A549 (cell line): Measurements from ENCODE around the gene CERS6. TPM values are rescaled to one million over a fixed set of nuclear protein-coding genes. Genes with fewer than 3 reads are reported as not detected.

Experiments used
- ATAC-seq, 2 experiments: fragments of 200-7000 bp in 1 of 2; fragments of >200 bp in 1 of 2; cut with Nextera tagmentation in 1 of 2; cut with Tn5 transposase in 1 of 2; 3 replicates each; pipeline versions ENCODE4 v1.8.0 to v1.9.1; 2018 to 2020; ENCODE audit warnings: mild to moderate bottlenecking in 1 of 2, moderate library complexity in 1 of 2
- CTCF ChIA-PET: fragments of 300-600 bp; sonication (Branson Sonifier 250); formaldehyde crosslinking; extraction: SDS; loops from one replicate; lab custom pipeline; 2021; ENCODE audit warnings: antibody characterized with exemption, inconsistent platforms; lab: Yijun Ruan, JAX
- POLR2A ChIA-PET: fragments of 350-600 bp; formaldehyde crosslinking; extraction: SDS; loops from one replicate; lab custom pipeline; 2021; ENCODE audit warnings: antibody characterized with exemption, inconsistent platforms; lab: Yijun Ruan, JAX
- DNase-seq, 2 experiments: peaks; one replicate each; pipeline versions ENCODE4 v3.0.0 to v3.0.0-alpha.2; 2011 to 2016; ENCODE audit warnings: low read depth in 1 of 2, low spot score in 1 of 2
- FAIRE-seq: peaks from 2 replicates; lab custom pipeline; 2011; peaks lifted over from hg19 to GRCh38; lab: Jason Lieb, UNC
- H3K27ac ChIP-seq, 2 experiments: fragments of >200 bp; sonication (Bioruptor Twin); formaldehyde crosslinking; 3 replicates each; pipeline ENCODE4 v1.5.1; 2016 to 2017
- H3K4me1 ChIP-seq: fragments of >200 bp; sonication (Bioruptor Twin); formaldehyde crosslinking; 3 replicates; pipeline ENCODE4 v1.6.1; 2016
- H3K4me2 ChIP-seq: fragments of >200 bp; sonication (Bioruptor Twin); formaldehyde crosslinking; 3 replicates; pipeline ENCODE4 v1.6.1; 2016
- H3K4me3 ChIP-seq: fragments of >200 bp; sonication (Bioruptor Twin); formaldehyde crosslinking; 3 replicates; pipeline ENCODE4 v1.5.1; 2016
- H3K9me3 ChIP-seq: fragments of >200 bp; sonication (Bioruptor Twin); formaldehyde crosslinking; 3 replicates; pipeline ENCODE4 v1.6.1; 2016
- ATOH8 ChIP-seq: fragments of 250-450 bp; sonication (Bioruptor Pico); IDR thresholded peaks from 2 replicates; pipeline ENCODE4 v1.5.0; 2020; ENCODE audit warnings: low read depth, mild to moderate bottlenecking, moderate library complexity
- BCL3 ChIP-seq: fragments of >200 bp; sonication (Bioruptor Twin); formaldehyde crosslinking; IDR thresholded peaks from 3 replicates; pipeline ENCODE4 v1.6.1; 2016
- CBX2 ChIP-seq: fragments of 200-600 bp; sonication (generic); IDR thresholded peaks from 2 replicates; pipeline ENCODE4 v1.6.1; 2016; ENCODE audit warnings: low read depth, mild to moderate bottlenecking, borderline replicate concordance
- CBX8 ChIP-seq: fragments of 200-600 bp; sonication (generic); IDR thresholded peaks from 2 replicates; pipeline ENCODE4 v1.6.1; 2016
- CEBPB ChIP-seq, 2 experiments: fragments of >200 bp in 1 of 2; sonication (Bioruptor Twin) in 1 of 2; formaldehyde crosslinking in 1 of 2; IDR thresholded peaks; 2 replicates each; pipeline ENCODE4 v1.6.1; 2012 to 2016
- CHD2 ChIP-seq: fragments of 150-350 bp; IDR thresholded peaks from 2 replicates; pipeline ENCODE4 v1.6.1; 2014; ENCODE audit warnings: low read length; ENCODE audit not compliant: partially characterized antibody
- EHMT2 ChIP-seq: fragments of 200-600 bp; sonication (generic); IDR thresholded peaks from 2 replicates; pipeline ENCODE4 v1.6.1; 2016; ENCODE audit warnings: antibody characterized with exemption, low read depth, mild to moderate bottlenecking, moderate library complexity
- EP300 ChIP-seq, 2 experiments: fragments of >200 bp; sonication (Bioruptor Twin); formaldehyde crosslinking; IDR thresholded peaks; 2 replicates in 1 of 2; 3 replicates in 1 of 2; pipeline ENCODE4 v1.6.1; 2016 to 2017
- FOSL2 ChIP-seq, 2 experiments: fragments of 450-650 bp in 1 of 2; fragments of >200 bp in 1 of 2; sonication (Bioruptor Twin) in 1 of 2; formaldehyde crosslinking; IDR thresholded peaks; 2 replicates each; pipeline versions ENCODE4 v1.5.0 to v1.6.1; 2016 to 2020; ENCODE audit warnings: mild to moderate bottlenecking in 1 of 2, moderate library complexity in 1 of 2
- GATA3 ChIP-seq: IDR thresholded peaks from 2 replicates; pipeline ENCODE4 v1.6.1; 2012; ENCODE audit warnings: borderline replicate concordance
- HDAC2 ChIP-seq: fragments of 200-600 bp; sonication (generic); IDR thresholded peaks from 2 replicates; pipeline ENCODE4 v1.6.1; 2016
- HMGXB4 ChIP-seq: fragments of 250-450 bp; sonication (Bioruptor Pico); IDR thresholded peaks from 2 replicates; pipeline ENCODE4 v1.5.0; 2021; ENCODE audit warnings: mild to moderate bottlenecking, moderate library complexity, borderline replicate concordance
- HOXB5 ChIP-seq: fragments of 250-450 bp; sonication (Bioruptor Pico); IDR thresholded peaks from 2 replicates; pipeline ENCODE4 v1.5.0; 2020; ENCODE audit warnings: mild to moderate bottlenecking, moderate library complexity
- KDM5A ChIP-seq: fragments of 200-600 bp; sonication (generic); IDR thresholded peaks from 2 replicates; pipeline ENCODE4 v1.6.1; 2016; ENCODE audit warnings: antibody characterized with exemption, mild to moderate bottlenecking
- PHF8 ChIP-seq: fragments of 200-600 bp; sonication (generic); IDR thresholded peaks from 2 replicates; pipeline ENCODE4 v1.6.1; 2016; ENCODE audit warnings: low read depth, mild to moderate bottlenecking, antibody characterized with exemption, moderate library complexity, borderline replicate concordance
- POLR2AphosphoS2 ChIP-seq: conservative IDR thresholded peaks from 2 replicates; pipeline ENCODE4 v1.6.1; 2012; ENCODE audit warnings: low read length, improper control_type of control experiment, inconsistent platforms
- RCOR1 ChIP-seq: fragments of 150-350 bp; IDR thresholded peaks from 2 replicates; pipeline ENCODE4 v1.6.1; 2014; ENCODE audit warnings: antibody characterized with exemption, low read length, low read depth
- RFX5 ChIP-seq: fragments of 450-650 bp; IDR thresholded peaks from 2 replicates; pipeline ENCODE4 v1.7.1; 2014; ENCODE audit warnings: antibody characterized with exemption, mild to moderate bottlenecking, moderate library complexity
- WGBS: methylation state at CpG from one replicate; pipeline ENCODE4 v1.1.6; 2017; ENCODE audit errors: missing lambda C conversion rate; 5-methylcytosine and 5-hydroxymethylcytosine counted together
- polyA plus RNA-seq, 4 experiments: library from polyadenylated mRNA; depleted of rRNA in 3 of 4; stranded (reverse); fragments of >200 nt; fragmentation: RNase III in 1 of 4; extraction: RNeasy Plus Mini Kit Qiagen cat#74134 plus additional on column Dnase treatment in 1 of 4; gene quantifications; 2 replicates in 3 of 4; 3 replicates in 1 of 4; pipeline ENCODE4 v1.2.3, GENCODE V29; 2011 to 2017
- TF ChIP-seq, protein P1 (sequence below): fragments of 450-650 bp; IDR thresholded peaks from 2 replicates; pipeline ENCODE4 v1.6.1; 2014; ENCODE audit warnings: antibody characterized with exemption
- TF ChIP-seq, protein P2 (sequence below): fragments of 200-600 bp; sonication (generic); IDR thresholded peaks from 2 replicates; pipeline ENCODE4 v1.6.1; 2016; ENCODE audit warnings: antibody characterized with exemption, mild to moderate bottlenecking, moderate library complexity

The CERS6 gene
- polyA plus RNA-seq, 2 of the 4 experiments (the other 2 are of a cell fraction) = 12.0 to 16.9 TPM

DNA sequence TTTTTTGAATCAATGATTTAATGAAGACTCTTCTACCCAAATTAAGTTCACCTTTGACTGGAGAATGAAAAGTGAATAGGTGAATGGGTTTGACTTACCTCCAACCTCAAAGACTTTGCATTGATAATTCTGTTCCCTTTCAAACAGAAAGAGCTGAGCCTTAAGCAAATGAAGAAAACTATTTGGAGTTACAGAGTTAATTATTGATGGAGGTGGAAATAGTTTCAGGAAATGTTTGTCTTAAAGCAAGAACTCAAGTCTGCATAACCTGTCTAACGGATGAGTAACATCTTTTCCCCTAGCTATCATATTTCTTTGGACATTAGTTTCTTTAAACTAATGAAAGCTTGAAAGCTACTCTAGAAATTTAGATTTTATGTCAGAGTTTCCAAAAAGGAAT is 166.5 kb downstream of the CERS6 start:
- FAIRE-seq (no peak), DNase-seq (peak in 1 of 2 experiments; percentile 24), ATAC-seq (peak in 1 of 2 experiments; percentile 62; a peak in 3 of 6 replicates)
- Histone ChIP-seq H3K4me2 (peak overlapping the region; percentile 39), H3K9me3 (no peaks in the 10 kb centered on the region), H3K4me3 (no peak overlapping the region), H3K27ac (no peak overlapping the region), H3K4me1 (peaks cover 15% of the 10 kb centered on the region)
- no peak for TF ChIP-seq ATOH8 (CRISPR knock-in tag)
- no peak for TF ChIP-seq EP300 (IDR thresholded peaks at IDR 0.05)
- no peak for TF ChIP-seq RFX5
- TF ChIP-seq HOXB5 (CRISPR knock-in tag) = no peak
- TF ChIP-seq, protein P1, sequence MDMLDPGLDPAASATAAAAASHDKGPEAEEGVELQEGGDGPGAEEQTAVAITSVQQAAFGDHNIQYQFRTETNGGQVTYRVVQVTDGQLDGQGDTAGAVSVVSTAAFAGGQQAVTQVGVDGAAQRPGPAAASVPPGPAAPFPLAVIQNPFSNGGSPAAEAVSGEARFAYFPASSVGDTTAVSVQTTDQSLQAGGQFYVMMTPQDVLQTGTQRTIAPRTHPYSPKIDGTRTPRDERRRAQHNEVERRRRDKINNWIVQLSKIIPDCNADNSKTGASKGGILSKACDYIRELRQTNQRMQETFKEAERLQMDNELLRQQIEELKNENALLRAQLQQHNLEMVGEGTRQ = no peak
- TF ChIP-seq CBX8 = no peak
- TF ChIP-seq KDM5A = no peak
- no peak for TF ChIP-seq GATA3
- no peak for TF ChIP-seq POLR2AphosphoS2
- TF ChIP-seq EHMT2 = no peak
- TF ChIP-seq PHF8 = no peak
- TF ChIP-seq, protein P2, sequence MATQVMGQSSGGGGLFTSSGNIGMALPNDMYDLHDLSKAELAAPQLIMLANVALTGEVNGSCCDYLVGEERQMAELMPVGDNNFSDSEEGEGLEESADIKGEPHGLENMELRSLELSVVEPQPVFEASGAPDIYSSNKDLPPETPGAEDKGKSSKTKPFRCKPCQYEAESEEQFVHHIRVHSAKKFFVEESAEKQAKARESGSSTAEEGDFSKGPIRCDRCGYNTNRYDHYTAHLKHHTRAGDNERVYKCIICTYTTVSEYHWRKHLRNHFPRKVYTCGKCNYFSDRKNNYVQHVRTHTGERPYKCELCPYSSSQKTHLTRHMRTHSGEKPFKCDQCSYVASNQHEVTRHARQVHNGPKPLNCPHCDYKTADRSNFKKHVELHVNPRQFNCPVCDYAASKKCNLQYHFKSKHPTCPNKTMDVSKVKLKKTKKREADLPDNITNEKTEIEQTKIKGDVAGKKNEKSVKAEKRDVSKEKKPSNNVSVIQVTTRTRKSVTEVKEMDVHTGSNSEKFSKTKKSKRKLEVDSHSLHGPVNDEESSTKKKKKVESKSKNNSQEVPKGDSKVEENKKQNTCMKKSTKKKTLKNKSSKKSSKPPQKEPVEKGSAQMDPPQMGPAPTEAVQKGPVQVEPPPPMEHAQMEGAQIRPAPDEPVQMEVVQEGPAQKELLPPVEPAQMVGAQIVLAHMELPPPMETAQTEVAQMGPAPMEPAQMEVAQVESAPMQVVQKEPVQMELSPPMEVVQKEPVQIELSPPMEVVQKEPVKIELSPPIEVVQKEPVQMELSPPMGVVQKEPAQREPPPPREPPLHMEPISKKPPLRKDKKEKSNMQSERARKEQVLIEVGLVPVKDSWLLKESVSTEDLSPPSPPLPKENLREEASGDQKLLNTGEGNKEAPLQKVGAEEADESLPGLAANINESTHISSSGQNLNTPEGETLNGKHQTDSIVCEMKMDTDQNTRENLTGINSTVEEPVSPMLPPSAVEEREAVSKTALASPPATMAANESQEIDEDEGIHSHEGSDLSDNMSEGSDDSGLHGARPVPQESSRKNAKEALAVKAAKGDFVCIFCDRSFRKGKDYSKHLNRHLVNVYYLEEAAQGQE = no peak
- no peak for TF ChIP-seq HMGXB4 (CRISPR knock-in tag)
- no peak for TF ChIP-seq CEBPB (IDR thresholded peaks at IDR 0.05)
- TF ChIP-seq CBX2 = no peak
- no peak for TF ChIP-seq RCOR1
- TF ChIP-seq HDAC2 = no peak
- no peak for TF ChIP-seq BCL3
- no peak for TF ChIP-seq CHD2
- TF ChIP-seq FOSL2 (IDR thresholded peaks at IDR 0.05) = no peak
- TF ChIP-seq FOSL2 (CRISPR knock-in tag; IDR thresholded peaks at IDR 0.05) = no peak
- 5% methylated on average over 1 of the region's 1 CpG for WGBS
- ChIA-PET POLR2A (no interaction called here), CTCF (interaction anchor here (0.8 to 1.6 kb wide), 3 partner anchors 10 to 276 kb away, joined by 3 to 5 read pairs (median 3); no protein-coding TSS in a partner anchor)
